OCI-LY3 (cell line): ENCODE measurements around the gene HAX1.

Source experiments
- EZH2phosphoT487 ChIP-seq: fragments of 200-600 bp; shearing (Covaris generic); IDR thresholded peaks from 2 replicates; pipeline ENCODE4 v1.6.1; 2018; ENCODE audit warnings: antibody characterized with exemption, mixed run types, low read depth
- TF ChIP-seq, protein P1 (sequence below): fragments of 200-600, 300-600 bp; sonication (generic); IDR thresholded peaks from 2 replicates; pipeline ENCODE4 v1.5.1; 2014; ENCODE audit warnings: antibody characterized with exemption, low read length, low read depth

DNA sequence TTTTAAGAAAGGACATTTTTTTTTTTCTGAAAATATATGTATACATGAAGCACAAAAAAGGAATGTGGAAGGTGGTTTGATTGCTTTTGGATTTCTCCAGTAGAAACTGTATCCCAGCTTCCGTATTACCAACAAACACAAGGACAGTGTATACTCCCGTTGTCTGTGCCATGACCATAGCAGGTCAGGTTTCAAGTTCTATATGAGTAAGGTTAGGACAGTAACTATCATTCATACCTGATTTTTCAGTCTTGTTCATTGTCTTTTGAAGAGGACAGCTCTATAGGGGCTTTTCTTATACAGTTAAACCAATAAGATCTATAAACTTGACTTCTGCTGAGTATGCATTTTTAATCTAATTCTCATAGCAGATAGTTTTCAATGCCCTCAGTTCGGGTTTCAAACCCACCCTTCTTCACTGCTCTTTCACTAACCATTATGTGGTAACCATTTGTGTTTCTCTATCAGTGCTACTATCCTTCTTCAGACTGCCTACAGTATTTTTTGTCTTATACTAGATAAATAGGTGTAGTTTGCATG is 32.1 kb upstream of the HAX1 start:
- TF ChIP-seq, protein P1, sequence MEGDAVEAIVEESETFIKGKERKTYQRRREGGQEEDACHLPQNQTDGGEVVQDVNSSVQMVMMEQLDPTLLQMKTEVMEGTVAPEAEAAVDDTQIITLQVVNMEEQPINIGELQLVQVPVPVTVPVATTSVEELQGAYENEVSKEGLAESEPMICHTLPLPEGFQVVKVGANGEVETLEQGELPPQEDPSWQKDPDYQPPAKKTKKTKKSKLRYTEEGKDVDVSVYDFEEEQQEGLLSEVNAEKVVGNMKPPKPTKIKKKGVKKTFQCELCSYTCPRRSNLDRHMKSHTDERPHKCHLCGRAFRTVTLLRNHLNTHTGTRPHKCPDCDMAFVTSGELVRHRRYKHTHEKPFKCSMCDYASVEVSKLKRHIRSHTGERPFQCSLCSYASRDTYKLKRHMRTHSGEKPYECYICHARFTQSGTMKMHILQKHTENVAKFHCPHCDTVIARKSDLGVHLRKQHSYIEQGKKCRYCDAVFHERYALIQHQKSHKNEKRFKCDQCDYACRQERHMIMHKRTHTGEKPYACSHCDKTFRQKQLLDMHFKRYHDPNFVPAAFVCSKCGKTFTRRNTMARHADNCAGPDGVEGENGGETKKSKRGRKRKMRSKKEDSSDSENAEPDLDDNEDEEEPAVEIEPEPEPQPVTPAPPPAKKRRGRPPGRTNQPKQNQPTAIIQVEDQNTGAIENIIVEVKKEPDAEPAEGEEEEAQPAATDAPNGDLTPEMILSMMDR: no peak
- no peak for TF ChIP-seq EZH2phosphoT487
